Neural crest cell (in vitro differentiated cells): ENCODE results near the gene BCL7C. TPM values are rescaled to one million over a fixed set of nuclear protein-coding genes. Genes with fewer than 3 reads are reported as not detected.
"Not testable (repeated sequence)": the region's sequence is repeated elsewhere in the genome, so short reads cannot be mapped to it uniquely, and the experiment has no call there.

ENCODE experiments used
- DNase-seq: peaks from one replicate; pipeline ENCODE4 v3.0.0; 2021; ENCODE audit warnings: low read depth, mixed read lengths, low spot score
- H3K27ac Mint-ChIP-seq: one replicate; pipeline ENCODE4 v1.8.0; 2021; ENCODE audit warnings: mild to moderate bottlenecking, mixed read lengths; ENCODE audit not compliant: unreplicated experiment
- H3K27me3 Mint-ChIP-seq: 2 replicates; pipeline ENCODE4 v1.8.0; 2021; ENCODE audit warnings: low read depth, mild to moderate bottlenecking, mixed read lengths
- H3K36me3 Mint-ChIP-seq: 2 replicates; pipeline ENCODE4 v1.8.0; 2021; ENCODE audit warnings: low read depth, mild to moderate bottlenecking, mixed read lengths
- H3K4me1 Mint-ChIP-seq: 2 replicates; pipeline ENCODE4 v1.8.0; 2021; ENCODE audit warnings: mixed read lengths
- H3K4me3 Mint-ChIP-seq: one replicate; pipeline ENCODE4 v1.8.0; 2021; ENCODE audit warnings: mild to moderate bottlenecking, mixed read lengths
- H3K9me3 Mint-ChIP-seq: 2 replicates; pipeline ENCODE4 v1.8.0; 2021; ENCODE audit warnings: mixed read lengths
- CTCF ChIP-seq: fragments of 200-600 bp; sonication (generic); conservative IDR thresholded peaks from 2 replicates; pipeline ENCODE4 v1.5.0; 2021; ENCODE audit warnings: antibody characterized with exemption, mild to moderate bottlenecking
- total RNA-seq: library from RNA; stranded (reverse); gene quantifications from 2 replicates; pipeline ENCODE4 v1.2.1, GENCODE V29; 2021

The BCL7C gene
- total RNA-seq, 1 donor from 2014 or later: 38.4 TPM

DNA sequence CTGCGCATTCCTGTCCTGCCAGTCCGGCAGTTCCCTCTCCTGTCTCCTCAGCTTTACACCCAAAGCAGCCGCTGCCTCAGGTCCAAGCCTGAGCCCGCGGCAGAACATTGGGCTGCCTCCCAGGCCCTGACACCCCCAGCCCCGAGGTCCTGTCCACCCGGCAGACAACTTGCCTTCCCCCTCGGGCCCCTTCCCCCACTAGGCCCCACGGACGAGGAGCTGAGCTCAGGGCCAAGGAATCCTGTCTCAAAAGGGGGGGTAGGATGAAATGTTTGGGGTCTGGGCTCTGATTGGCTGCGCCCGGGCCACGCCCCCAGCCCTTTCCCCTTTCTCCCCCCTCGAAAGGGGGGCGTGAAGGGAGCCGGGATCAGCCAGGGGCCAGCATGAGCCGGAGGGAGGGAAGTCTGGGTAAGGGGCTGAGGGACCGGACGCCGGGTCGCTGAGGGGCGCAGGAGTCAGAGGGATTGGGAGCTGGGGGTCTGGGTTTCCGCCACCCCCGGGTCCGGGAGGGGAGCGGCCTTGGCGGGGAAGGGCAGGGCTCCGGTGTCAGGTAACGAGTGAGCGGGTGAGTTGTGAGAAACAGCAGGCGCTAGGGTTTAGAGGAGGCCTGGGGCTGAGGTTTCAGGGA is 2.5 kb upstream of the BCL7C start, which contains the start of gene CTF1:
Gene CTF1, plus strand, starts transcription at position 354 of the 628 bp plus-strand sequence. Its CDS starts 30 bp downstream, at position 384.
- H3K36me3 Mint-ChIP-seq: peaks cover 2% of the 10 kb centered on the region
- H3K27me3 Mint-ChIP-seq: peaks cover 2% of the 10 kb centered on the region
- no peak for TF ChIP-seq CTCF
- H3K9me3 Mint-ChIP-seq: no peaks in the 10 kb centered on the region
- H3K27ac Mint-ChIP-seq: peak within 1 kb of the TSS; percentile 96
- peak within 1 kb of the TSS; percentile 92 for H3K4me3 Mint-ChIP-seq
- peaks cover 46% of the 10 kb centered on the region for H3K4me1 Mint-ChIP-seq
- peak; percentile 57 for DNase-seq

- peaks cover 4% of the 10 kb centered on the region for H3K36me3 Mint-ChIP-seq
- no peak for DNase-seq
- peaks cover 43% of the 10 kb centered on the region for H3K4me1 Mint-ChIP-seq
Observed at GRCh38 chr16:30895627-30896260, 1.9 kb upstream of the BCL7C start.

GRCh38 chr16:30894540-30895368 is 877 bp upstream of the BCL7C start:
- H3K9me3 Mint-ChIP-seq: no peaks in the 10 kb centered on the region
- peak overlapping the region; percentile 43 for H3K27ac Mint-ChIP-seq
- H3K36me3 Mint-ChIP-seq: peaks cover 4% of the 10 kb centered on the region

More at GRCh38 chr16:30895627-30896260, 1.9 kb upstream of the BCL7C start:
- Mint-ChIP-seq H3K4me3 (peak overlapping the region; percentile 92), H3K27me3 (peaks cover 2% of the 10 kb centered on the region), H3K27ac (peak overlapping the region; percentile 96), H3K9me3 (no peaks in the 10 kb centered on the region)
- no peak for TF ChIP-seq CTCF

GRCh38 chr16:30893417-30893743 is 497 bp downstream of the BCL7C start:
- Mint-ChIP-seq H3K27ac (no peak overlapping the region), H3K9me3 (no peaks in the 10 kb centered on the region), H3K36me3 (peaks cover 10% of the 10 kb centered on the region), H3K27me3 (peaks cover 2% of the 10 kb centered on the region), H3K4me3 (peak overlapping the region; percentile 89), H3K4me1 (peaks cover 43% of the 10 kb centered on the region)
- TF ChIP-seq CTCF: no peak
- no peak for DNase-seq

More at GRCh38 chr16:30894540-30895368, 877 bp upstream of the BCL7C start:
- peaks cover 2% of the 10 kb centered on the region for H3K27me3 Mint-ChIP-seq
- H3K4me3 Mint-ChIP-seq: peak overlapping the region; percentile 92
- H3K4me1 Mint-ChIP-seq: peaks cover 43% of the 10 kb centered on the region
- no peak for DNase-seq
- TF ChIP-seq CTCF: no peak

DNA sequence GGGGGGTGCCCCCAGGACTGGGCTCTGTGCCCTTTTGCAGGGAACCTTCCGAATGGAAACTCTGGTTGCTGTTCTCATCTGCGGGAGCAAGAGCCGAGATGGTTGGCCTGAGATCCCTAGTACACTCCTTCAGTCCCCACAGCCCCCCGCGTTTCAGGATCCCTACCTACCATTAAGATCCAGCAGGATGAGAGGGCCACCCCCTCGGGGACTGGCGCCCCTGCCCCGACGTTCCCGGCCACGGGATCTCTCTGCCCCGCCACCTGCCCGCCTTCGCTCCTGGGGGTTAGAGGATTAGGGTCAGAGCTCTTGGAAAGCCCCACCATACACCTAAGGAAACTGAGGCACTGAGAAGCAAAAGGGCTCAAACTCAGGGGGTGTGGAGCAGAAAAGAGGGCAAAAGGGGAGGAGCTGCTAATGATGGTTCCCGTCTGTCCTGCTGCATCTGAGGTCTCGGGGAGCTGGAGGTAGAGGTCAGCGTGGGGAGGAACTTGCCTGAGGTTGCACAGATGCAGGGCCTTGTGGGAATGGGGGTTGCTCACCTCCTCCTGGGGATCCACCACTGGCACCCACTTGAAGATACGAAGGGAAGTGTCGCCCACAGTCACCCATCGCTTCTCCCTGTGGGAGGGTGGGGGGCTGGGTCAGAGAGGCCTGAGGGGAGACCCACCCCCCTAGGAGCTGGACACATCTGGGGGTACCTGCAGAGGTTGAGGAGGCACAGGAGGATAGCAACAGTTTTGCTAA is 1.0 kb downstream of the BCL7C start:
- no peak for TF ChIP-seq CTCF
- H3K27ac Mint-ChIP-seq: peak overlapping the region; percentile 62
- H3K27me3 Mint-ChIP-seq: peaks cover 2% of the 10 kb centered on the region
- H3K4me3 Mint-ChIP-seq: peak overlapping the region; percentile 89
- DNase-seq: no peak
- H3K9me3 Mint-ChIP-seq: no peaks in the 10 kb centered on the region
- H3K36me3 Mint-ChIP-seq: peaks cover 10% of the 10 kb centered on the region
- H3K4me1 Mint-ChIP-seq: peaks cover 43% of the 10 kb centered on the region

- Mint-ChIP-seq H3K4me1 (peaks cover 35% of the 10 kb centered on the region), H3K36me3 (peaks cover 10% of the 10 kb centered on the region), H3K4me3 (peak overlapping the region; percentile 54)
- DNase-seq, H3K9me3 Mint-ChIP-seq, H3K27me3 Mint-ChIP-seq, H3K27ac Mint-ChIP-seq: not testable (repeated sequence)
Observed at GRCh38 chr16:30891043-30891823, 2.6 kb downstream of the BCL7C start.
